HepG2 (cell line): ENCODE results near the gene DPM1. TPM values are rescaled to one million over a fixed set of nuclear protein-coding genes. Genes with fewer than 3 reads are reported as not detected.
A peak's percentile ranks its signal among the peaks of the same experiment; 100 is the strongest.

Source experiments
- KLF15 ChIP-seq: sonication (generic); formaldehyde crosslinking; IDR thresholded peaks from 2 replicates; pipeline ENCODE4 v1.8.1; 2023; ENCODE audit warnings: borderline replicate concordance, mild to moderate bottlenecking, inconsistent platforms, missing genetic modification reagents, mixed read lengths
- MAFF ChIP-seq: IDR thresholded peaks from 2 replicates; pipeline ENCODE4 v1.6.1; 2011; ENCODE audit warnings: low read depth, low read length, improper control_type of control experiment
- MED13 ChIP-seq: sonication (generic); formaldehyde crosslinking; IDR thresholded peaks from 2 replicates; pipeline ENCODE4 v1.5.0; 2020; ENCODE audit warnings: missing genetic modification reagents
- MTA1 ChIP-seq: sonication (generic); formaldehyde crosslinking; IDR thresholded peaks from 2 replicates; pipeline ENCODE4 v1.4.0; 2020; ENCODE audit warnings: missing genetic modification reagents, mild to moderate bottlenecking, borderline replicate concordance
- MTF2 ChIP-seq: sonication (generic); formaldehyde crosslinking; IDR thresholded peaks from 2 replicates; pipeline ENCODE4 v1.5.0; 2020; ENCODE audit warnings: missing genetic modification reagents, borderline replicate concordance
- MXD1 ChIP-seq: sonication (generic); formaldehyde crosslinking; IDR thresholded peaks from 2 replicates; pipeline ENCODE4 v1.4.0; 2020; ENCODE audit warnings: mild to moderate bottlenecking, missing genetic modification reagents
- NR3C1 ChIP-seq: sonication (generic); formaldehyde crosslinking; IDR thresholded peaks from 2 replicates; pipeline ENCODE4 v1.4.0; 2020; ENCODE audit warnings: missing genetic modification reagents
- PHF21A ChIP-seq: sonication (generic); formaldehyde crosslinking; IDR thresholded peaks from 2 replicates; pipeline ENCODE4 v1.5.0; 2020; ENCODE audit warnings: mild to moderate bottlenecking, missing genetic modification reagents
- RELA ChIP-seq: sonication (generic); formaldehyde crosslinking; IDR thresholded peaks from 2 replicates; pipeline ENCODE4 v1.4.0; 2020; ENCODE audit warnings: missing genetic modification reagents
- SRF ChIP-seq: IDR thresholded peaks from 2 replicates; pipeline ENCODE4 v1.6.1; 2011; ENCODE audit warnings: mild to moderate bottlenecking, low read depth, low read length, moderate library complexity
- THAP11 ChIP-seq: IDR thresholded peaks from 2 replicates; pipeline ENCODE4 v1.6.1; 2016; ENCODE audit warnings: missing biosample characterization, missing genetic modification reagents
- TOE1 ChIP-seq: sonication (generic); formaldehyde crosslinking; IDR thresholded peaks from 2 replicates; pipeline ENCODE4 v1.4.0; 2020; ENCODE audit warnings: mild to moderate bottlenecking, missing genetic modification reagents
- XBP1 ChIP-seq: sonication (generic); formaldehyde crosslinking; IDR thresholded peaks from 2 replicates; pipeline ENCODE4 v1.5.0; 2020; ENCODE audit warnings: missing genetic modification reagents
- ZBED4 ChIP-seq: sonication (generic); formaldehyde crosslinking; IDR thresholded peaks from 2 replicates; pipeline ENCODE4 v1.4.0; 2020; ENCODE audit warnings: missing genetic modification reagents, borderline replicate concordance
- ZFP1 ChIP-seq: IDR thresholded peaks from 2 replicates; pipeline ENCODE4 v1.6.1; 2016
- ZGPAT ChIP-seq: IDR thresholded peaks from 2 replicates; pipeline ENCODE4 v1.6.1; 2016; ENCODE audit warnings: mild to moderate bottlenecking
- ZMAT5 ChIP-seq: sonication (generic); formaldehyde crosslinking; IDR thresholded peaks from 2 replicates; pipeline ENCODE4 v1.5.0; 2020; ENCODE audit warnings: mild to moderate bottlenecking, low read depth, missing genetic modification reagents, borderline replicate concordance
- ZNF263 ChIP-seq: sonication (generic); formaldehyde crosslinking; IDR thresholded peaks from 2 replicates; pipeline ENCODE4 v1.4.0; 2020; ENCODE audit warnings: missing genetic modification reagents
- ZNF33A ChIP-seq: sonication (generic); formaldehyde crosslinking; IDR thresholded peaks from 2 replicates; pipeline ENCODE4 v1.5.1; 2020; ENCODE audit warnings: missing genetic modification reagents, mild to moderate bottlenecking, moderate library complexity, borderline replicate concordance
- ZNF530 ChIP-seq: sonication (generic); formaldehyde crosslinking; IDR thresholded peaks from 2 replicates; pipeline ENCODE4 v1.5.0; 2020; ENCODE audit warnings: low read depth, mild to moderate bottlenecking, missing genetic modification reagents
- ZNF576 ChIP-seq: sonication (generic); formaldehyde crosslinking; IDR thresholded peaks from 2 replicates; pipeline ENCODE4 v1.4.0; 2020; ENCODE audit warnings: mild to moderate bottlenecking, missing genetic modification reagents
- ZNF691 ChIP-seq: sonication (generic); formaldehyde crosslinking; IDR thresholded peaks from 2 replicates; pipeline ENCODE4 v1.4.0; 2020; ENCODE audit warnings: missing genetic modification reagents, low read depth, mild to moderate bottlenecking, borderline replicate concordance
- polyA plus RNA-seq, 8 experiments: library from polyadenylated mRNA; depleted of rRNA in 3 of 8; stranded (reverse) in 7 of 8; unstranded in 1 of 8; fragments of >200 nt; fragmentation: Illumina TruSeq in 4 of 8; extraction: Trizol in 4 of 8; gene quantifications; 2 replicates each; pipeline versions ENCODE4 v1.2.1 to v1.2.3, GENCODE V29; 2011 to 2016; ENCODE audit warnings: low read depth in 4 of 8, missing spikeins in 1 of 8, mixed read lengths in 1 of 8; ENCODE audit not compliant: insufficient read depth in 1 of 8
- total RNA-seq, 5 experiments: library from RNA; depleted of rRNA; stranded (reverse); fragments of >200 nt; fragmentation: Illumina TruSeq; extraction: Trizol; gene quantifications; 2 replicates each; pipeline ENCODE4 v1.2.3, GENCODE V29; 2016; ENCODE audit warnings: low read depth in 1 of 5

The DPM1 gene
- total and polyA plus RNA-seq, 2 of the 13 experiments (the other 11 are each of a cell fraction or from before 2014, with no cell fraction given): 83.2 to 161 TPM

- TF ChIP-seq MTF2 (peak; percentile 92; the same call in 1 of the 2 replicates), PHF21A (CRISPR knock-in tag) (no peak), NR3C1 (CRISPR knock-in tag) (no peak), TOE1 (no peak), ZNF263 (CRISPR knock-in tag) (peak; percentile 21; the same call in 1 of the 2 replicates), ZBED4 (CRISPR knock-in tag) (no peak), XBP1 (CRISPR knock-in tag) (no peak), SRF (no peak), KLF15 (no peak), ZMAT5 (CRISPR knock-in tag) (no peak), ZFP1 (no peak), MED13 (CRISPR knock-in tag) (no peak), ZNF530 (no peak), ZGPAT (CRISPR knock-in tag) (peak; percentile 32; the same call in 1 of the 2 replicates), MTA1 (no peak), THAP11 (CRISPR knock-in tag) (no peak), ZNF691 (CRISPR knock-in tag) (0 out of 2 replicates have a peak, but pooled peaks have one; percentile 12), ZNF576 (CRISPR knock-in tag) (0 out of 2 replicates have a peak, but pooled peaks have one; percentile 79), ZNF33A (CRISPR knock-in tag) (no peak), MXD1 (CRISPR knock-in tag) (0 out of 2 replicates have a peak, but pooled peaks have one; percentile 26), RELA (0 out of 2 replicates have a peak, but pooled peaks have one; percentile 20), MAFF (peak; percentile 99)
These were observed 22.8 kb upstream of the DPM1 start (continued) for GRCh38 chr20:50980851-50981713.
